SJCRH30 (cell line): Measurements from ENCODE around the gene LAMB4. TPM values are rescaled to one million over a fixed set of nuclear protein-coding genes. Genes with fewer than 3 reads are reported as not detected.

Source experiments
- DNase-seq, 2 experiments: peaks; one replicate each; pipeline ENCODE4 v3.0.0-alpha.2; 2015 to 2020
- H3K27ac ChIP-seq: fragments of 250-450 bp; sonication (Bioruptor Pico); 2 replicates; pipeline ENCODE4 v1.5.1; 2020; ENCODE audit warnings: mild to moderate bottlenecking, moderate library complexity
- H3K27me3 ChIP-seq: fragments of 250-450 bp; sonication (Bioruptor Pico); 2 replicates; pipeline ENCODE4 v1.5.1; 2020; ENCODE audit warnings: mild to moderate bottlenecking, moderate library complexity
- H3K36me3 ChIP-seq: fragments of 250-450 bp; sonication (Bioruptor Pico); 2 replicates; pipeline ENCODE4 v1.5.1; 2020; ENCODE audit warnings: mild to moderate bottlenecking, moderate library complexity
- H3K4me1 ChIP-seq: fragments of 250-450 bp; sonication (Bioruptor Pico); 2 replicates; pipeline ENCODE4 v1.5.1; 2020; ENCODE audit warnings: mild to moderate bottlenecking, moderate library complexity
- H3K4me3 ChIP-seq: fragments of 250-450 bp; sonication (Bioruptor Pico); 2 replicates; pipeline ENCODE4 v1.5.1; 2020; ENCODE audit warnings: mild to moderate bottlenecking, moderate library complexity
- H3K9me3 ChIP-seq: fragments of 250-450 bp; sonication (Bioruptor Pico); replicated peaks from 2 replicates; pipeline ENCODE4 v1.5.1; 2020; ENCODE audit warnings: mild to moderate bottlenecking, moderate library complexity
- total RNA-seq: library from RNA; depleted of rRNA; stranded (reverse); fragments of >200 nt; shearing (Covaris generic); gene quantifications from 2 replicates; pipeline ENCODE4 v1.2.3, GENCODE V29; 2014

LAMB4 gene
- total RNA-seq, 1 experiment from 2014 or later: not detected

DNA sequence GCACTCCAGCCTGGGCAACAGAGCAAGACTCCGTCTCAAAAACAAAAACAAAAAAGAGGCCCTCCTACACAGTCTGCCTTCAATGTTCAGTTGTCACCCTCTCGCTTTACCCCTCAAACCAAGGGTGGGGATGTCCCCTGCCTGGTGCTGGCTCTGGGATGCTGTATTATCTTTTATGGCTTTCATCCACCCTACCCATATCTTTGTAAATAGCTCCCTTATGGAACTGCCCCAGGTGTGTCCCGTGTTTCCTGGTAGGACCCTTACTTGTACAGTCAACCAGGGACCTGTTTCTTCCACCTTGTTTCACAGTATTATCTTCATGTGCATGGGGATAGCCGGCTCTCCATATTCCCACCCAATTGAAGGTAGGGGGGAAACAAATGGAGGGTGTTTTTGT, 111.5 kb downstream of the LAMB4 start:
- Histone ChIP-seq H3K4me1 (peaks cover 20% of the 10 kb centered on the region), H3K36me3 (no peaks in the 10 kb centered on the region), H3K27me3 (no peaks in the 10 kb centered on the region), H3K27ac (no peak overlapping the region), H3K4me3 (no peak overlapping the region), H3K9me3 (no peaks in the 10 kb centered on the region)
- DNase-seq: no peak

DNA sequence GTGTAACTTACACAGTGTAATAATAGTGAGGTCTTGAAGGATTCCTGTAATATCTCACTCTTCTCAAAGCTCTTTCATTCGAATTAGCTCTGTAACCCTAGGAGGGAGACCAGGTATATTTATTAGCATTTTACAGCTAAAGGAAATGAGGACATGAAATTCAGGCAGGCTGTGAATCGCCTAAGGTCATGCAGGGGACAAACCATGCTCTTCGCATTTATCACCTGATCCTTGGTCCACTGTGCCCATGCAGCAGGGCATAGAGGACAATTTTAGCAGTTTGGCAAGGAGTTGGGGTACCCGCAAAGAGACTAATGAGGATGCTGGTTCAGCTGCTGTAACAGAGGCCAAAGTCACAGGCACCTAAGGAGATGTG, 112.4 kb downstream of the LAMB4 start:
- H3K4me3 ChIP-seq: no peak overlapping the region
- H3K27me3 ChIP-seq: no peaks in the 10 kb centered on the region
- DNase-seq: no peak
- H3K9me3 ChIP-seq: no peaks in the 10 kb centered on the region
- no peaks in the 10 kb centered on the region for H3K36me3 ChIP-seq
- H3K27ac ChIP-seq: no peak overlapping the region
- H3K4me1 ChIP-seq: peaks cover 20% of the 10 kb centered on the region

DNA sequence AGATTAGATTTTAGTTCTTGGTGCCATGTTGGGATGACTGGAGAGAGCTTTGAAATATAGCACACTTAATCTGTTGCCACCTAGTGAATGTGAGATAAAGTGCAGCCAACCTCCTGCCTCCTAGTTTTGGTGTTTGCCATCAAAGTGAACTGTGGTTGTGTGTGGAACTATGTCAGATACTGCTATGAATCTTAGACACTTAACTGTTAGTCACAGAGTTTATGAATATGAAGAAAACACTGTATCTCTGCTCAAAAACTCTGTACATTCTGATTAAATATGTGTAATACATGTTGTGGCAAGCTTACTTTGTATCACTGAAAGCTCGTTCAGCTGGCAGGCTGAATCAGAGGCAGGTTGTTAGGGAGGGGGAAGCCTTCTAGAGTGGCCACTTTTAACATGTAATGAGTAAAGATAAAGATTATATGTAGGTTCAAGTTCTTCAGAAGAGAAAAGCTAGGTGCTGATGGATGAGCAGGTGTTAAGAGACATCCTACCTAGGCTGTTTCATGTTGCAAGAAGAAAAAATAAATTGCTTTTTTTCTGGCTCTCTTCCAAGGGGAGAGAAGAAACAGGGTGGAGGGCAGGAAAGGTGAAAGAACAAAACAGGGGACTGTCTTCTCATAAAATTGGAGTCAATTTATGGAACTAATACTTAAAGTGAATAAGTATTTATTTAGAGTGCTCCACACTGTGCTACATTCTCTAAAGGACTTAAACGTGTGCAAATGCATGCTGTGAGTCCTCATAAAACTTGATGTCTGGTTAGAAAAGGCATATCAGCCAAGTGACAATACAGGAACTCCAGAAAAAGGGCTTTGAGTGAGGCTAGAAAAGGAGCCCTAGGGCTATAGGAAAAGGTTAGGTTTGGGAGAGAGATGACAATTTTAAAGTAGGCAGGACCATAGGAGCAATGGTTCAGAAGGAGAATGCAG, 113.1 kb downstream of the LAMB4 start:
- Histone ChIP-seq H3K27me3 (no peaks in the 10 kb centered on the region), H3K4me3 (no peak overlapping the region), H3K4me1 (peaks cover 19% of the 10 kb centered on the region), H3K36me3 (no peaks in the 10 kb centered on the region), H3K9me3 (no peaks in the 10 kb centered on the region), H3K27ac (no peak overlapping the region)
- peak in 1 of 2 experiments; percentile 48 for DNase-seq

DNA sequence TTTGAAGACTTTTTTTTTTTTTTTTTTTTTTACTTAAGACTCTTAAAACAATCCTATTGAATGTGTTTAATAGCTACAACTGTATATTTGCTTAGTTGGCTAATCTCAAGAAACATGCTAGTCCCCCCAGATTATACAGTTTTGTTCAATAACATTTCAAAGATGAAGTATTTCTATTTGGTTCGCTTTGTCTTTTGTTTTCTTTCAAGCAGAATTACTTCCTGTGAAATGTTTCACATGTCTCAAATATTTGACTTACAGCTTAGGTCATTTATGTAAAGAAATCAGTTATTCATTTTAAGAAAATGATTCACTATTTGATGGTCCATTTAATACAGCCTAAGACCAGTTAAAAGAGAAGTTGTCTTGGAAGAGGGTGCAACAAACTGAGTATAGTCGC, 114.4 kb downstream of the LAMB4 start:
- no peak for DNase-seq
- H3K27ac ChIP-seq: no peak overlapping the region
- no peaks in the 10 kb centered on the region for H3K36me3 ChIP-seq
- no peaks in the 10 kb centered on the region for H3K27me3 ChIP-seq
- H3K4me1 ChIP-seq: peaks cover 18% of the 10 kb centered on the region
- H3K9me3 ChIP-seq: no peaks in the 10 kb centered on the region
- no peak overlapping the region for H3K4me3 ChIP-seq

DNA sequence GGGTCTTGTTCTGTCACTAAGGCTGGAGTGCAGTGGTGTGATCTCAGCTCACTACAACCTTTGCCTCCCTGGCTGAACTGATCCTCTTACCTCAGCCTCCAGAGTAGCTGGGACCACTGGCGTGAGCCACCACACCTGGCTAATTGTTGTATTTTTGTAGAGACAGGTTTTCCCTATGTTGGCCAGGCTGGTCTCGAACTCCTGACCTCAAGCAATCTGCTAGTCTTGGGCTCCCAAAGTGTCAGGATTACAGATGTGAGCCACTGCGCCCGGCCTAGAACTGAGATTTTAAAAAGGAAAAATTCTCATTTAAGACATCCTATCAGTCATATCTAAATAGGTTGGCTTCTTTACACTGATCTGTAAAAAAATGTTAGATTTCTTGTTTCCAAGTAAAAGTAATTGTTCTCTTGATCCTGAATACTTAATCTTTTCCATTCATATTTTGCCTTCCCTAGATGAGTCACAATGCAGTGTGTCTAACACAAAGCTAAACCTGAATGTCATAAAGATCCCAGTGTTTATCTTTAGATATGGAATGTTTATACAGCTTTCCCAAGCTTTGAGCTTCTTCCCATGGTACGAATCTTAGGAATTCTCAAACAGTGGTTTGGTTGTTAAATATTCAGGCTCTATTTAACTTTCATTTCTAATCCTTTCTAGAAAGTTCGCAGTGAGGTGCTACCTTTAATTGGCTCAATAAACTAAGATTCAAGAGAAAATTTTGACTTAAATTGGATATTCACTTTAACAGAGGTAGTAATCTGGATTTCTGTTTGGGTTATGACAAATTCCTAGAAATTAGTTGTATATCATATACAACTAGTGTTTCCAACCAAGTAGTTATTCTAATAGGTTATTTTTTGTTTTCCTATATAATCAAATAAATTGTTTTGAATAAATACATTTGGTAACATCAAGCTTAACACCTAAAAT, 115.1 kb downstream of the LAMB4 start:
- H3K36me3 ChIP-seq: no peaks in the 10 kb centered on the region
- H3K27ac ChIP-seq: no peak overlapping the region; the same call in 1 of the 2 replicates

DNA sequence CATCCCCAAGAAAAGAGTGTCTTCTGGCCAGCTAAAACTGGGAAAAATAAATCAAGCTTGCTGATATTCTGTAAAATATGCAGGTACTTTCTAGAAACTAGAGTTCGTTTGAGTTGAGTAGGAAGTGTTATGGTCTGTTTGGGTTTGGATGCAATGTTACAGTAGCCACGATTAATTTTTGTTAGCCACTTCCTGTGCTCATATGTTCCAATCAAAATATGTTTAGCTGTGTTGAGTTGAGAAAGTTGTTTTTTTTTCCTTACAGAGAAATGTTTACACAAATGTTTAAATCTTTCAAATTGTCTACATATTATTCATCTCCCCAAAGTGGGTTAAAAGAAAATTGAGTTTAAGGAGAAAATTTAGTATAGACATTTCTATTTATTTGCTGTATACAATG, 115.9 kb downstream of the LAMB4 start:
- H3K4me3 ChIP-seq: no peak overlapping the region
- no peak for DNase-seq
- H3K4me1 ChIP-seq: peaks cover 18% of the 10 kb centered on the region
- H3K27me3 ChIP-seq: no peaks in the 10 kb centered on the region
- no peak overlapping the region for H3K27ac ChIP-seq
- no peaks in the 10 kb centered on the region for H3K9me3 ChIP-seq
- H3K36me3 ChIP-seq: no peaks in the 10 kb centered on the region

More for the DNA sequence above, 115.1 kb downstream of the LAMB4 start:
- no peak overlapping the region for H3K4me3 ChIP-seq
- peak in 1 of 2 experiments; percentile 79 for DNase-seq
- no peaks in the 10 kb centered on the region for H3K9me3 ChIP-seq
- H3K4me1 ChIP-seq: peaks cover 18% of the 10 kb centered on the region
- no peaks in the 10 kb centered on the region for H3K27me3 ChIP-seq

DNA sequence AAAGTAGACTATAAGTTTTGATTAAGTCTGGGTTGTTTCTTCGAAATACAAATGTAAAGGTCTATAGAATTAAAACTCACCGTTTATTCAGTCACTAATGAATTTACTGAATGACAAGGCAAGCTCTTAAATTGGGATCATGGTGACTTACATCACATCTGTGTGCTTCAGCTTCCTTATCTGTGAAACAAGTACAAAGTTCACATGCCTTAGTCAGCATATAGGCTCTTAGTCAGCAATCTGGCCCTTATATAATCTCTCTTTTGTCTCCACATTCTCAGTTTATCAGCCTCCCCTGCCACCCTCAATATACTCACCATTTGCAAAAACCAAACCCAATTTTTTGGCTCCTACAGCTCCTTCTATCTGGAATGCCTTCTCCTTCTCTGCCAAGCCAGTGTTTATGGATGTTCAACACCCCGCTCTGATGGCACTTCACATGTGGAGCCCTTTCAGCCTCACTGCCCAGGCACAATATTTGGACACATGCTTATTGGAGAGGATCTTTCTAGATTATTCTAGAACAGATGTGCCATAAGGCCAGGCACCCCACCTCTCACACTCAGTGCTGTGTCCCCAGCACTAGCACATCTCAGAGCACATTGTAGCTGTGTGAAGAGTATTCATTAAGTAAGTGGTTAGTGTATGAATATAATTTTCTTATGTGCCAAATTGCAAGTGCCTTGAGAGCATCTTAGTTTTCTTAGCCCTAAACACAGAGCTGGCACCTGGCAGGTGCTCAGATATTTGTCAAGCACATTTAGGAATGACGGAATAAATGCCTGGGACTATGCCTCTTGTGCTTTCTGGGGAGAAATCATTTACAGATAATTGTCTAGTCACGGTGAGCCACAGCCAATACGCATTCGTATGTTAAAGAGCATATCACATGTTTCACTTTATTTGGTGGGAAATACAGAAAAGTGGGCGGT, 117.4 kb downstream of the LAMB4 start:
- Histone ChIP-seq H3K4me1 (peaks cover 18% of the 10 kb centered on the region), H3K4me3 (no peak overlapping the region), H3K27ac (no peak overlapping the region), H3K9me3 (no peaks in the 10 kb centered on the region), H3K36me3 (no peaks in the 10 kb centered on the region), H3K27me3 (no peaks in the 10 kb centered on the region)
- no peak for DNase-seq

DNA sequence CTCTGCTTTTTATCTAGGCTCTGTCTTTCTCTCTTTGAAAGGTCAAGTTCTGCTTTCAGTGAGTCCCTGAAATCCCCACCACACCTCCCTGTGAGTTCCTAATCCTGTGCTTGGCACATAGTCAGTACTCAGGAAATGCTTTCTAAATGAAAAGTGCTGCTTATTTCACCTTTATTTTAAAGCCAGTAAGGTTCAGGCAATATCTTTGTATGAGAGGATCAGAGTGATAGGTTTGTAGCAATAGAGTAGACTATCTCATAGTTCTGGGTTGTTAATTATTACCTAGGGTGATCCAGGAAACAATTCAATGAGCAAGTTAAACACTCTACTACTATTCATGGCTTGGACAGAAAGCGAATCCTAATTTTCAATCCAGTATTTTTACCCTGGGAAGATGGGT, 119.8 kb downstream of the LAMB4 start:
- Histone ChIP-seq H3K4me1 (peaks cover 14% of the 10 kb centered on the region), H3K4me3 (no peak overlapping the region), H3K9me3 (no peaks in the 10 kb centered on the region), H3K36me3 (no peaks in the 10 kb centered on the region), H3K27ac (no peak overlapping the region), H3K27me3 (no peaks in the 10 kb centered on the region)
- DNase-seq: no peak

DNA sequence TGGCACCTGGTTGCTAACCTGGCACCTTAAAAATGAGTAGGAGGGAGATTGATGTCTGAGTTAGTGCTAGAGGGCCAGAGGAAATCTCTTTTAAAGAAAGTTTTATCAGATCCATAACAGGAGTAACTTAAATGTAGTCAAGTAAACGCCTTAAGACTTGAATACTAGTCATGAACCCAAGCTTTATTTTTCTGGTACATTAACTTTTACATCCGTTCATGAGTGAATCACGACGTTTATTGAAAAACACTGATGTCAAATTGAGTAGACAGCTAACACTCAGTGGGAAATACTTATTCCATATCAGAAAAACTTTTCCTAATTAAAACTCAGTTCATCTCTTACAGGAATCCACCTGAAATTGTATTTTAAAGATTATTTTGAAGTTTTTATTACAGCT, 120.3 kb downstream of the LAMB4 start:
- no peak for DNase-seq
- Histone ChIP-seq H3K4me3 (no peak overlapping the region), H3K36me3 (no peaks in the 10 kb centered on the region), H3K27me3 (no peaks in the 10 kb centered on the region), H3K27ac (no peak overlapping the region), H3K4me1 (peaks cover 11% of the 10 kb centered on the region), H3K9me3 (no peaks in the 10 kb centered on the region)

DNA sequence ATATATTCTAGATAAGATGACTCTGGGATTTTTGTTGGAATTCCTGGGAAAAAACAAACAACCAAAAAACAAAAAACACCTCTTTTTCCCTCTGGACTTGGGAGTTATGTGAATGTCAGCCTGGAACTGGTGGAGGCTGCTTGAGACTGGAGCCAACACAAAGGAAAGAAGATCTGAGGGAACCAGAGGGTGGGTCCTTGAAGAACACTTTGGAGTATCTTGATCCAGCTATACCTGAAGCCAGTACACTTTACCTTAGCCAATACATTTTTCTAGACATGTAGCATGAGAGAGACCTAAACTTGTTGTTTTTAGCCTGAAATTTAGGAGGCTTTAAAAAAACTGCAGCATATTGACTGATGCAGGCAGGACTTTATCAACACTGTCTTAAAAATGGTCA, 121.3 kb downstream of the LAMB4 start:
- DNase-seq: no peak
- no peak overlapping the region for H3K4me3 ChIP-seq

DNA sequence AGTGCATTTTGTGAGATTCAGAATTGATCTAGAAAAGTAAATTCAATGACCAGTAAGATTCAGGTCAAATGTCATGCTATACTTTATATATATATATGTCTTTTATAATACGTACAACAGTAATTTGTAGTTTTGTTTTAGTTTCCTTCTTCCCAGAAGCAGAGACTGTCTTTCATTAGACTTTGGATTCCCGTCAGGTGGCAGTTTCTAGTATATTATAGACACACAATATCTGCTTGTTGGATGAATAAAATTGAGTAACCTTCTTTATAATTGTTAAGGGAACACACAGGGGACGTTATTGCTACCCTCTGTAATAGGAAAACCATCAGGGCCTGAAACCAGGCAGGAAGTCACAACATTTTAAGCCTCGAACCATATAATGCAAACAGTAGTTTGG, 121.9 kb downstream of the LAMB4 start:
- H3K9me3 ChIP-seq: no peaks in the 10 kb centered on the region
- no peak for DNase-seq
- no peaks in the 10 kb centered on the region for H3K27me3 ChIP-seq
- H3K4me1 ChIP-seq: peaks cover 6% of the 10 kb centered on the region
- no peak overlapping the region for H3K27ac ChIP-seq
- no peak overlapping the region for H3K4me3 ChIP-seq
- no peaks in the 10 kb centered on the region for H3K36me3 ChIP-seq

More for the DNA sequence above, 121.3 kb downstream of the LAMB4 start:
- H3K27ac ChIP-seq: no peak overlapping the region
- H3K27me3 ChIP-seq: no peaks in the 10 kb centered on the region
- no peaks in the 10 kb centered on the region for H3K36me3 ChIP-seq
- no peaks in the 10 kb centered on the region for H3K9me3 ChIP-seq
- peaks cover 4% of the 10 kb centered on the region for H3K4me1 ChIP-seq

DNA sequence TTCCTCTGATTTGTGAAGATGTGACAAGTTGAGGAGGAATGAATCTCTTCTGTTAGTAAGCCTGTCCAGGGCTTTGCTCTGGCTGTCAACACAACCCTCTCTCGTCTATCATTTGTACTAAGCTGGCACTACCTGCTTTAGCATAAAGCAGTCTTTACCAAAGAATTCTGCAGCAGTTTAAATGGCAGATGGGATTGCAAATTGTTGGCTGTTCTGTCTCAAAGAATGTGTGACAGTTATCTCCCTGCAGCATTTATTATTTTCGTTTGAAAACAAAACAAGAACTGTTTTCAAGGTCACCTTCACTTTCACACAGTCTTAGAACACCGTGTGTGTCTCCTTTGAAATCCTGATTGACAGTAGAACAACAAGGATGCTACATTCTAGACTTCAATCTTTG, 122.4 kb downstream of the LAMB4 start:
- Histone ChIP-seq H3K27me3 (no peaks in the 10 kb centered on the region), H3K27ac (no peak overlapping the region), H3K9me3 (no peaks in the 10 kb centered on the region), H3K4me1 (peaks cover 6% of the 10 kb centered on the region), H3K4me3 (no peak overlapping the region), H3K36me3 (no peaks in the 10 kb centered on the region)
- DNase-seq: no peak

DNA sequence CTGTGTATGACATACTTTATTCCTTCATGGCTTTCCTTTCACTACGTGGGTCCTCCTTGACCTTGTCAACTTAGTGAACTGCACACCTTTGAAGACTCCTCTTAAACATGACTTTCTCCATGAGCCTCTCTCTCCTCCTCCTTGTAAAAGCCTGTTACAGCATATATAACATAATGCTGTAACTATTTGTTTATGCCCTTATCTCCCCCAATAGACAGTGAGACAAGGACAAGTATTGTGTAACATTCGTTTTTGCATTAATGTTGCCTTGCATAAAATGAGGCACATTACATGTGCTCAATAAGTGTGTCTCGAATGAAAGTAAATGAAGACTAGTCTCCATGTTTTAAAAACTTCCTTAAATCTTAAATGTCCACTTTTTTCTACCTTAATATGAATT, 122.9 kb downstream of the LAMB4 start:
- Histone ChIP-seq H3K27ac (no peak overlapping the region), H3K36me3 (no peaks in the 10 kb centered on the region), H3K9me3 (no peaks in the 10 kb centered on the region), H3K27me3 (no peaks in the 10 kb centered on the region), H3K4me1 (peaks cover 3% of the 10 kb centered on the region), H3K4me3 (no peak overlapping the region)
- no peak for DNase-seq
